Suppressor macrophage treated with lipopolysaccharide for 4 hours (primary cell): ENCODE results near the gene TIMM50.
"Not testable (repeated sequence)": the region's sequence is repeated elsewhere in the genome, so short reads cannot be mapped to it uniquely, and the experiment has no call there.

ENCODE experiments used
- DNase-seq: peaks from one replicate; pipeline ENCODE4 v3.0.0-alpha.2; 2020

The TIMM50 gene

DNA sequence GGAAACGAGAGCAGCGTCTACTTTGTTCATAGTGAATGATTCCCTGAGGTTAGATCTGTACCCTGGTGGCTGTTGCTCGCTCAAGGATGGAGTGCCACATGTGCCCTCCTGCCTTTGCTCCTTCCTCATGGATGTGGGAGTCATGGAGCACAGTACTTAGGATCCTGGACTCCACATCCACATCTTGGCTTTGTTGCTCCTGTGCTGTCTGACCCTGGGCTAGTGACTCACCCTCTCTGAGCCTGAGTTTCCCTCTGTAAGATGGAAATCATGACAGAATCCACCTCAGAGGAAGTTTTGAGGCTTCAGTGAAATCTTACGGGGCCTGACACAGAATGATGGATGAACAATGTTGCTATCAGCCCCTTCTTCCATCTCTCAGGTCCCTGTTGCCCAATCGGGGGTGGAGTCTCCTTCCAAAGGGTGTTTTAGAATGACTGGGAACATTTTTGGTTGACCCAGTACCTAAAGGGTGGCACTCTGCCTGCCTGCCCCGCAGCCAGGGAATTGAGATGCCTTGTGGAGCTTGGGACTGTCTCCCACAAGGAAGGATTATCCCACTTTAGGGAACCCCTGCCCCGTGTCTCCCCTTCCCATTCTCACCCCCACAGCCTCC is 9.8 kb upstream of the TIMM50 start:
- no peak for DNase-seq

DNA sequence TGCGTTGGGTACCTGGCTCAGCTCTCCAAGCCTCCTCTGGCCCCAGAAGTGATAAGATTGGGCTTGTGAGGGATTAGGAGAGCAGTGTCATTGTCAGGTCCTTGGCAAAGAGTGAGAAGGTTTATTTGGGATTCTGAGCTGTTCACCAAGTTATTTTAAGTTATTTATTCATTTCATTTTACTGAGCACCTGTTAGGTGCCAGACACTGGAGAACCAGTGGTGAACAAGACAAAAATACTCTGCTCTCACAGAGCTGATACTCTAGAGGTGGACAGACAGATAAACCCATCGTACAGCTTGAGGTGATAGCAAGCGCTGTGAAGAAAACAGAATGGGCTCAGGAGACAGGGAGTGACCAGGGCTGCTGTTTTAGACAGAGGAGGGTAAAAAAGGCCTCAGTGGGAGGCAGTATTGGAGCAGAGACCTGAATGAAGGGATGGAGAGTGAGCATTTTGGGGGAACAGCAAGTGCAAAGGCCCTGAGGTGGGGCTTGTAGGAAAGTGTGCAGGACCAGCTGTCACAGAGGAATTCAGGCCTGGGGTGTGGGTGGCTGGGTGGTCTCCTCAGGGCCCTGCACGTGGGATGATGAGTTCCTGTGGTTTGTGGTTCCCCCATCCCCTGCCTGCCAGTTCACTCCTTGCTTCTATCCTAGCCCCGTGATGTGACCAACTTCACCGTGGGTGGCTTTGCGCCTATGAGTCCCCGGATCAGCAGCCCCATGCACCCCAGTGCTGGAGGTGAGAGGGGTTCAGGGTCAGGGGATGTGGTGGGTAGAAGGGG is 8.7 kb upstream of the TIMM50 start:
- no peak for DNase-seq

DNA sequence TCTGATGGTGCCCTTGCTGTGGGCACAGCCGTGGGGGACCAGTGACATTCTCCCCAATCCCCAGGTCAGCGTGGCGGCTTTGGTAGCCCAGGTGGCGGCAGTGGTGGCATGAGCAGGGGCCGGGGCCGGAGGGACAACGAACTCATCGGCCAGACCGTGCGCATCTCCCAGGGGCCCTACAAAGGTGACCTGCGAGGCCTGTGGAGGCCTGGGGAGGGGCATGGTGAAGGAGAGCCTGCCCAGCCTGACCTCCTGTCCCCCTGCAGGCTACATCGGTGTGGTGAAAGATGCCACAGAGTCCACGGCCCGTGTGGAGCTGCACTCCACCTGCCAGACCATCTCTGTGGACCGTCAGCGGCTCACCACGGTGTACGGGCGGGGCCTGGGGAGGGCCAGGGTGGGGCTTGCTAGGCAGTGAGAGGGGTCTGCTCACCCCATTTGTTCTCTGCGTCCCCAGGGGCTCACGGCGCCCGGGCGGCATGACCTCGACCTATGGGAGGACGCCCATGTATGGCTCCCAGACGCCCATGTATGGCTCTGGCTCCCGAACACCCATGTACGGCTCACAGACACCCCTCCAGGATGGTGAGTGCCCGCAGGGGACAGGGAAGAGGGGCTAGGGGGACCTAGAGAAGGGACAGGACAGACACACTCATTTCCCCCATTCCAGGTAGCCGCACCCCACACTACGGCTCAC is 7.7 kb upstream of the TIMM50 start:
- no peak for DNase-seq

DNA sequence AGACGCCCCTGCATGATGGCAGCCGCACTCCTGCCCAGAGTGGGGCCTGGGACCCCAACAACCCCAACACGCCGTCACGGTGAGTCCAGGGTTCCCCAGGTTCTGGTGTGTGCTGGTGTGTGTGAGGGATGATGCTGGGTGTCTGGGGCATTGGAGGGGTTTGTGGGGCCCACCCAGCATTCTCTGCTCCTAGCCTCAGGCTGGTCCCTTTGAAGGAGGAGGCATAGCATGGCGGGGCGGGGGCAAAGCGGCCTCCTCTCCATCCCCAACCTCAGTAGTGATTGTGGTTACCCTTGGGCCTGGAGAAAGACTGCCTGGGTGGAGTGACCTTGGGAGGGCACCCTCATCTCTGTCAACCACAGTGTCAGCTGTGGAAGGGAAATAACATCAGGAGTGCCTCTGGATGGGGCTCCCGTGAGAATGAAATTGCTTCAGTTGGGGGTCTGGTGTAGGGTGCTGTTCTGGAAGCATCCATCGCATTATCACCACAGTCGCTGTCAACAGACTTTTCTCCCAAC is 7.1 kb upstream of the TIMM50 start:
- DNase-seq, result no peak

DNA sequence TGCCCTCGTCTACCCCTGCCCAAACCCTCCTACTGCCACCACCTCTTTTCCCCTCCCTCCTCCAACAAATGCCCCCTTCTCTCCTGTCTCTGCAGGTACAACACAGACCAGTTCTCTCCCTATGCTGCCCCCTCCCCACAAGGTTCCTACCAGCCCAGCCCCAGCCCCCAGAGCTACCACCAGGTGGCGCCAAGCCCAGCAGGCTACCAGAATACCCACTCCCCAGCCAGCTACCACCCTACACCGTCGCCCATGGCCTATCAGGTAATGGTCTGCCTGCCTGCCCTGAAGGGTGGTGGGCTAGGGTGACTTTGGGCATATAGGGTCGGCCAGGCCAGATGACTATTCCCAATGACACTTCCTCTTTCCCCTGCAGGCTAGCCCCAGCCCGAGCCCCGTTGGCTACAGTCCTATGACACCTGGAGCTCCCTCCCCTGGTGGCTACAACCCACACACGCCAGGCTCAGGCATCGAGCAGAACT is 6.5 kb upstream of the TIMM50 start:
- peak; percentile 58 for DNase-seq

DNA sequence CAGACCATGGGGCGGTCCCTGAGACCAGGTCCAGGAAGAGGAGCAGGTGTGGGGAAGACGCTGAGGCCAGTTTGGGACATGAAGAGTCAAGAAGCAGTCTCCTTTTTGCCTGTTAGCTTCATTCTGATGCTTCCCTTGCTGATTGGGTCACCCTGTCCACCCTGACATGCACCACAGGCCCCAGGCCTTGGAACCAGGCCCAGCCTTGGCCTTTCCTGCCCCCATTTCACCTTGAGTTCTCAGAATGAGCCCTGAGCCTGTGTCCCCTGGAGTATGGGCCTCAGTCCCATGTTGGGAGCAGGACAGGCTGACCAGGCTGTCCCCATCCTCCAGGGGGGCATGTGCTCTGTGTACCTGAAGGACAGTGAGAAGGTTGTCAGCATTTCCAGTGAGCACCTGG is 4.9 kb upstream of the TIMM50 start:
- DNase-seq, result no peak

DNA sequence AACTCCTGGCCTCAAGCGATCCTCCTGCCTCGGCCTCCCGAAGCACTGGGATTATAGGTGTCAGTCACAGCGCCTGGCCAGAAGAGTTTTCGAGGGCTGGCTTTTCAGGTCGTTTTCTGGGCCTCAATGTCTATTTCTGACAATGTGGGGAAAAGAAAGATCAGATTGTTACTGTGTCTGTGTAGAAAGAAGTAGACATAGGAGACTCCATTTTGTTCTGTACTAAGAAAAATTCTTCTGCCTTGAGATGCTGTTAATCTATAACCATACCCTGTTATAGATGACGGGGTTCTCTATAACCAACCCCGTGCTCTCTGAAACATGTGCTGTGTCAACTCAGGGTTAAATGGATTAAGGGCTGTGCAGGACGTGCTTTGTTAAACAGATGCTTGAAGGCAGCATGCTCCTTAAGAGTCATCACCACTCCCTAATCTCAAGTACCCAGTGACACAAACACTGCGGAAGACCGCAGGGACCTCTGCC is 1.3 kb upstream of the TIMM50 start:
- not testable (repeated sequence) for DNase-seq

DNA sequence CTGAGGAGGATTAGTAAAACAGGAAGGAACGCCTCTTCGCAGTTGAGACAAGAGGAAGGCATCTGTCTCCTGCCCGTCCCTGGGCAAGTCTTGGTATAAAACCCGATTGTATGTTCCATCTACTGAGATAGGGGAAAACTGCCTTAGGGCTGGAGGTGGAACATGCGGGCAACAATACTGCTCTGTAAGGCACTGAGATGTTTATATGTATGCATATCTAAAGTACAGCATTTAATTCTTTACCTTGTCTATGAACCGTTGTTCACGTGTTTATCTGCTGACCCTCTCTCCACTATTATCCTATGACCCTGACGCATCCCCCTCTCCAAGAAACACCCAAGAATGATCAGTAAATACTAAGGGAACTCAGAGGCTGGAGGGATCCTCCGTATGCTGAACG is 722 bp upstream of the TIMM50 start:
- DNase-seq, result no peak

DNA sequence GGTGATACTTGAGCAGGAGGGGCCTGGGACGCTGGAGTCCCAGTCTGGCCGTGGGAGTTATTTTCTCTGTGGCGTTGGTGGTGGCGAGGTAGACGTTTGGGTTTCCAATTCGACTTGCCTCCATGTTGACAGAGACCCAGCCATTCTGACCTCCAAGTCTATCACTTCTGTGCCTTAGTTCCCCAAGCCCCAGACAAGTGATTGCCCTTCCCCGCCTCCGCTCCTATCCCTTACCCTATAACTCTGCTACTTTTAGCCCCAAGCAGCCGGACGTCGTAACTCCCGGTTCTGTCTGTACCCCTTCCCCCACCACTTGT is 549 bp downstream of the TIMM50 start:
- DNase-seq, result no peak

DNA sequence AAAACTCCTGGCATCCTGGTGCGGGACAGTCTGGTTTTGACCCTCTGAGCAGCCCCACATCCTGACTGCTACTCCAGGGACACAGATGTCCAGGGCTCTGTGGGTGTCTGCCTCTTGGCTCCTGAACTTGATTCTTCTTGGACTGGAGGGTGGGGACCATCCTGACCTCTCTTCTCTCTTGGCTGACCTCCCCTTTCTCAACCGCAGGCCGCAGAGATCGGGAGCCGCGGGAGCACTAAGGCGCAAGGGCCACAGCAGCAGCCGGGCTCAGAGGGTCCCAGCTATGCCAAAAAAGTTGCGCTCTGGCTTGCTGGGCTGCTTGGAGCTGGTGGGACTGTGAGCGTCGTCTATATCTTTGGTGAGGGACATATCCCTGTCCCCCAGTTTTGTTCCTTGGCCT is 1.0 kb downstream of the TIMM50 start:
- DNase-seq, result no peak

DNA sequence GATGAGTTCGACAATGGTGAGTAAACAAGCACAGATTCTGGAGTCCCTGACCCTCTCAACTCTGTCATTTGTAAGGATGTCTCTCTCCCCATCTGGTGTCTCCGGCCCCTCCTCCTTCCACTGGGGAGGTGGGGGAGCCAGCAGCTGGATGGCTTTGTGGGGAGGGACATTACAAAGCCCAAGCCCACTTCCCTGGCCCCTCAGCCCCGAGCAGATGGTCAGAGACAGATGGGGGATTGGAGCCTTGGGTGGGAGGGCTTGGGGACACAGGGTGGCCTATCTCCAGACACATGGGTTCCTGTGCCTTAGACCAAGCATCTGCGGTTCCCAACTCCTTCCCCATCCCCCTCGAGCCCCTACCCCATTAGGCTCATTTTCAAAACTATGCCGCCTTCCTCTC is 2.5 kb downstream of the TIMM50 start:
- no peak for DNase-seq

DNA sequence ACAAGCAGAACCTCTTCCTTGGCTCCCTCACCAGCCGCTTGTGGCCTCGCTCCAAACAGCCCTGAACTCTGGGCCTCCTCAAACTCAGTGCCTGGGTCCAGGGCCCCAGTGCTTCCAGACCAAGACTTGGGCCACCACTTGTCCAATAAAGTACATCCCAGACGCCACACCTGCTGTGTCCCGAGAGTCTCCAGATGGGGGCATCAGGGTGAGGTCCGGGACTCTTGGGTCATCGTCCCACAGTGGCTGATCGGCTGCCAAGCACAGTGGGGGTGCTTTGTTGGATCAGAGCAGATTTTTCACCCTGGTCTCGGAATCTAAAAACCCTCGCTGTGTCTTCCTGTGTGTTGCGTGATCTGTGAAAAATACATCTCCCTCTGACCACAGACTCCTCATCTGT is 9.1 kb downstream of the TIMM50 start:
- no peak for DNase-seq

DNA sequence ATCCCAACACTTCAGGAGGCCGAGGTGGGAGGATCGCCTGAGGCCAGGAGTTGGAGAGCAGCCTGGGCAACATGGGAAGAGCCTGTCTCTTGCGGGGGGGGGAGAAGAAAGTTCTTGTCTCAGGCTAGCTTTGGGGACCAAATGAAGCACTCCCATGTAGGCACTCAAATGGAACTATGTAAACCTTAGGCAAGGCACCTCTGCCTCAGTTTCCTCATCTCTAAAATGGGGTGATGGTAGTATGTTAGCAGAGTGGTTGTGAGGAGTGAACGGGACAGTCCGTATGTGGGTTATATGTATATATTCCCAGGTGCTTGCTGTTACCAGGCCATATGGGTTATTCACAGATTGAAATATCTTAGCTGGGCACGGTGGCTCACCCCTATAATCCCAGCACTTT is 11.6 kb downstream of the TIMM50 start:
- no peak for DNase-seq

DNA sequence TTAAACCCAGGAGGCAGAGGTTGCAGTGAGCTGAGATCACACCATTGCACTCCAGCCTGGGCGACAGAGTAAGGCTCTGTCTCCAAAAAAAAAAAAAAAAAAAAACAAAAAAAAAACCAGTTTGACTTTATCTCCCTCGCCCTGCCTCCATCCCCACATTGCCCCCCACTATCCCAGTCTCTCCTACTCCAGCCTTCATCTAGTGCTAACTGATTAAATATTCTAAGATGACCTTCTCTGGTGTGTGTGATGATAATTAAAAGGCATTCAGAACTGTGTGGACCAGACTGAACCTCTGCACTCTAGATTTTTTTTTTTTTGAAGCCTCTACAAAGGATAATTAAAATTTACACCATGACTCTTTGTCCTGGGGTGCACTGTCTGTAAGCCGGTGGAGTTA is 12.2 kb downstream of the TIMM50 start:
- no peak for DNase-seq

DNA sequence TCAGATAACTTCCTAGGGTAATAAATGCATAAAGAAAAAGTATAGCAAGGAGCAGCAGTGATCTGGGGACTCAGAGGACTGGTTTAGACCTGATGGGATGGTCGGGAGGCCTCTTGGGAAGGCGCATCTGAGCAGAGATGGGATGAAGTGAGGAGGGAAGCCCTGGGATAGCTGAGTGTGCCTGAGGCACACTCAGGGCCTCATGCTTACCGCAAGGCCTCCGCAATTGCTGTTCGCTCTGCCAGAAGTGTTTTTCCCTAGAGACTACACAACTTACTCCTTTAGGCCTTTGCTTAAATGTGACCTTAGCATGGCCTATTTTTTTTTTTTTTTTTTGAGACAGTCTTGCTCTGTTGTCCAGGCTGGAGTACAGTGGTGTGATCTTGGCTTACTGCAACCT is 14.0 kb downstream of the TIMM50 start:
- DNase-seq, result no peak

DNA sequence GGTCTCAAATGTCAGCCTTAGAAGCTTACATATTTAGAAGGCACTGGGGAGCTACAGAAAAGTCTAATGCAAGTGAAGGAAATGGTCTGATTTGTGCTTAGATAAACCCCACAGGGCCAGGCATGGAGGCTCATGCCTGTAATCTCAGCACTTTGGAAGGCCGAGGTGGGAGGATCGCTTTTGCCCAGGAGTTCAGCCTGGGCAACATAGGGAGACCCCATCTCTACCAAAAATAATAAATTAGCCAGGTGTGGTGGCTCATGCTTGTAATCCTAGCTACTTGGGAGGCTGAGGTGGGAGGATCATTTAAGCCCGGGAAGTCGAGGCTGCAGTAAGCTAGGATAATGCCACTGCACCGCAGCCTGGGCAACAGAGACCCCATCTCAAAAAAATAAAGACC is 15.4 kb downstream of the TIMM50 start:
- DNase-seq, result no peak

DNA sequence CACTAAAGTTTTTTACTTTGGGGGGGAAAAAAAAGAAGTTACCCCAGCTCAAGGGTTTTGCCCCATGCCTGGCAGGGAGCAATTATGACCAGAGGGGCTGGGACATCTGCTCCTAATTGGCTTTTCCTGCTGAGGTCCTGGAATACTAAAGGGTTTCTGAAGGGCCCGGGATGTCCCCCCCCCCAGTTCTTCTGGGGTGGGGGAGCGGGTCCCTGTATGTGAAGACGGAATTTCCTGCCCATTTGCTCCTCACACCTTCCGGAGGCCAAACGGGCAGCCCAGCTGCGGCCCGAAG is 17.0 kb downstream of the TIMM50 start:
- DNase-seq, result no peak

DNA sequence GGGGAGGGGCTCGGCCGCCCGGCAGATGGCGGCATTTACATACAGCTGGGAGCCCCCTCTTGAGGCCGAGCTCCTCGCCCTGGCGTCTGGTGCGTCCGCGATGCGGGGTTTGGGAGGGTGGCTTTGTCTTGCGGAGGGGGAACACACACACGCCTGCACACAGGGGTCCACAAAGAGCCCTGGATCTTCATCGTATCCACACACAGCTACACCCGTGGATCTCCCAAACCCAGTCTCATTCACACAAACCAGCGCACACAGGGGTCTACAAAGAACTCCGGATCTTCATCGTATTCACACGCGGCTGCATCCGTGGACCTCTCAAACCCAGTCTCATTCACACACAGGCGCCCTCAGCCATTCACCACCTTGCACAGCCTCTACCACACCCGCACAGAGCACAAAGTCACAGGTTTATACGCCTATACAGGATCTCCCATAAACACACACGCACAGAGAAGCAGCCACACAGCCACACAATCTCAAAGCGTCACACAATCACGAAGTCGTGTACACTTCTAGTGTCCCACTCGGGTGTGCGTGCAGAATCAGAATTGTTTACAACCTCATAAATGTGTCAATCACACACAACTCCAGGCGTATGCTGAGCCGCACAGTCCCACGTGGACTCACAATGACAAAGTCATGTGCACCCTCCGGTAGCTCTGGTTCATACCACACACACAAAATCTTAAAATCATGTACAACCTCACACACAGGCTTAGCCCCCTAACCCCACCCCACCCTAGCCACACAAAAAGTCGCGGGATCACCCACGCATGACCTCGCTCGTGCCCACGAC is 17.6 kb downstream of the TIMM50 start:
- peak; percentile 40 for DNase-seq

DNA sequence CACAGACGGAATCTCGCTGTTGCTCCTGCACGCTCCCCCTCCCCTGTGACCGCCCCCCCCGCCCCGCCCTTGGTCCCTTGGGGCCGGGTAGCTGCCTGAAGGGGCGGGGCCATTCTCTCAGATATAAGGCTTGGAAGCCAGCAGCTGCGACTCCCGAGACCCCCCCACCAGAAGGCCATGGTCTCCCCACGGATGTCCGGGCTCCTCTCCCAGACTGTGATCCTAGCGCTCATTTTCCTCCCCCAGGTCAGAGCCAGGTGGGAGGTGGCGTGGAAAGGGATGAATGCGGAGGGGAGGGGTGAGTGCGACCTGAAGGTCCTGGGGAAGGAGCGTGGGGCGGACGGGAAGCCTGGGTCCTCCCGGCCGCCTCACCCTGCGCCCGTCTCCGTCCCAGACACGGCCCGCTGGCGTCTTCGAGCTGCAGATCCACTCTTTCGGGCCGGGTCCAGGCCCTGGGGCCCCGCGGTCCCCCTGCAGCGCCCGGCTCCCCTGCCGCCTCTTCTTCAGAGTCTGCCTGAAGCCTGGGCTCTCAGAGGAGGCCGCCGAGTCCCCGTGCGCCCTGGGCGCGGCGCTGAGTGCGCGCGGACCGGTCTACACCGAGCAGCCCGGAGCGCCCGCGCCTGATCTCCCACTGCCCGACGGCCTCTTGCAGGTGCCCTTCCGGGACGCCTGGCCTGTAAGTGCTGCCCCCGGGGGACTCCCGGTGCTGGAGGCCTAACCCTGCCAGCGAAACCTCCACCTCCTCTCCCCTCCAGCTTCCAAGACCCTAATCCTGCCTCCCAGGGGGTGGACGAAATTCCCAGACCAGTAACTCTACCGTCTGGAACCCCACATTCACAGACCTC is 18.4 kb downstream of the TIMM50 start, which contains the start of gene DLL3:
DLL3 (plus strand) TSS at position 150 of the 845 bp plus-strand sequence; CDS start at position 178, 28 bp downstream.
- DNase-seq, result no peak

DNA sequence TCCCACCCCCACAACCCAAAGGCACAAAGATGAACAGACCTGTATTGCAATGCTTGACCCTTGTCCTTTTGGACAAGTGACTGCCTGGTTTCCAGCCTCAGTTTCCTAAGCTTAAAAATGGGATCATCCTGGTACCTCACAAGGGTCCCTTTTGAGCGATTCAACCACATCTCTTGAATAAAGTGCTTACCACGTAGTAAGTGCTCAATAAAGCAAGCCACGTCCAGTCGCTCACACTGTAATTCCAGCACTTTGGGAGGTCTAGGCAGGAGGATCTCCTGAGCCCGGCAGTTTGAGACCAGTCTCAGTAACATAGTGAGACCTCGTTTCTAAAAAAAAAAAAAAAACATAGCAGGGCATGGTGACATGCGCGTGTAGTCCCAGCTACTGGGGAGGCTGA is 19.3 kb downstream of the TIMM50 start:
- DNase-seq, result no peak

DNA sequence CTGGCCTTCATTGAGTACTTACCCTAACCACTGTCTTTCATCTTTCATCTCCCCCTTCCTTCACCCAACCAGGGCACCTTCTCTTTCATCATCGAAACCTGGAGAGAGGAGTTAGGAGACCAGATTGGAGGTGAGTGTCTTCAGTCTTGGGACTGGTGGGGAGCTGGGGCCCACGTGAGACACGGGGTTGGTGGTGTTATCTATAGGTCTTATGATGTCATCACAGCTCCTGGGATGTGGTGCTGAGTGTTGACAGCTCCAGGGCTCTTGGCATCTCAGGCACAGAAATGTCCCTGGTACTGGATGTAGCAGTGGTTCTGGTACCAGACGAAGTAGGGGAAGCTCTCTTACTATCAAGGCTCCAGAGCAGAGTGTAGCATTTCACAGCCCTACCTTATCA is 19.9 kb downstream of the TIMM50 start:
- no peak for DNase-seq

DNA sequence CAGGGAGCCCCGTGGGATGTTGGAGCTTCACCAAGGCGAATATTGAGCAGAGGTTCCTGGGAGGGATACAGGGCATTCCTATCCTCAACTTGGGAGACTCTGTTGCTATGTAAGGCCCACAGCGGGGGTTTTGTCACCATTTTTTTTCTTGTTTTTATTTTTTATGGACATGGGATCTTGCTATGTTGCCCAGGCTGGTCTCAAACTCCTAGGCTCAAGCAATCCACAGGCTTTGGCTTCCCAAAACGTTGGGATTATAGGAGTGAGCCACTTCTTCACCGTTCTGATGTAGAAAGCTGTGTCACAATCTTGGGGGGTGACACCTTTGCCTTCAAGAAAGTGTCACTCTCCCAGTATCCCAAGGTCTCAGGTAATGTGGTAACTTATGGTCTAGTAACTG is 20.7 kb downstream of the TIMM50 start:
- no peak for DNase-seq
